CD4-positive, alpha-beta T cell treated with Interleukin-21 for 1 hour (primary cell): ENCODE measurements around the gene GJA9.
A peak's percentile ranks its signal among the peaks of the same experiment; 100 is the strongest.
"Not testable (repeated sequence)": the region's sequence is repeated elsewhere in the genome, so short reads cannot be mapped to it uniquely, and the experiment has no call there.

ENCODE experiments used
- DNase-seq: peaks from one replicate; pipeline ENCODE4 v3.0.0-alpha.2; 2020

The GJA9 gene

DNA sequence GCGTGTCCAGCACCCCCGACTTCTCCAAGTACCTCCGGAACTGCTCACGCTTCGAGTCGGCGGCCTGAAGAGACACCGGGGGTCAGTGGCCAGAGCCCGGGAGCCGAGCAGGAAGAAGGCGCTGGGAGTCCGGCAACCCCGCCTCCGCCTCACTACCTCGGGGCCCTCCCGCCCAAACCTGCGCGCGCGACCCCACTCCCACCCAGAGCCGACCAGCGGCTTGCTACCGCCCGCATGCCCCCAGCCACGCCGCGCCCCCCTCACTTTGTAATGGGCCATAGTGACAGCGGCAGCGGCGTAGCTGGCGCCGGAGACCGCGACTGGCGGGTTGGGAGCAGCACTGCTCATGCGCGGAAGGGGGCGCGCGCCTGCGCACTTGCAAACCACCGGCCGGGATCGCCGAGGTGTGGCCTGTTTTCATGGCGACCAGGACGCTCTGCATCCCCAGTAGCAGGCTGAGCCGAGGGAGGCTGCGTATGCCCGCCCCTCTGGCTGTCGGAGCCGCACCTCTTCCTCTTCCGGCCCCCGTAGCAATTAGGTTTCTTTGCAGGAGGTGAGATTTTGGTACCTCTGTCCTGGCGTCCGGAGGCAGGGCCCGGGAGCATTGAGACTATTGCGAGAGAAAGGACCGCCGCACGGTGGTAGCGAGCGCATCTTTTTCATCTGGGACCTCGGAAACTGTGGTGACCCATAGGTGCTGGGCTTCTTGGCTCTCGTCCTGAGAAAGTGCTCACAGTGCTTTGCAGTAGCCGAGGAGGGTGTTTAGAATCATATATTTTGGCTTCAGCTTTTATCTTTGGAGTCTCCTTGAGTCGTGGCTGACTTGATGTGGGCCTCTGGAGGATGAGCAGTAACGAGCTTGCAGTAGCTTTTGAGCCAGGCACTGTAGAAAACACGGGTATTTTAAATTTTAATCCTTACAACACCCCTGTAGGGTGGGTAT, 8.1 kb downstream of the GJA9 start, which contains the start of gene MYCBP:
Gene MYCBP, minus strand, starts transcription at position 322 of the 943 bp plus-strand sequence. Its CDS starts 43 bp downstream, at position 279.
- DNase-seq: peak; percentile 98

- peak; percentile 21 for DNase-seq
Observed at GRCh38 chr1:38872401-38873026, 8.9 kb downstream of the GJA9 start.

DNA sequence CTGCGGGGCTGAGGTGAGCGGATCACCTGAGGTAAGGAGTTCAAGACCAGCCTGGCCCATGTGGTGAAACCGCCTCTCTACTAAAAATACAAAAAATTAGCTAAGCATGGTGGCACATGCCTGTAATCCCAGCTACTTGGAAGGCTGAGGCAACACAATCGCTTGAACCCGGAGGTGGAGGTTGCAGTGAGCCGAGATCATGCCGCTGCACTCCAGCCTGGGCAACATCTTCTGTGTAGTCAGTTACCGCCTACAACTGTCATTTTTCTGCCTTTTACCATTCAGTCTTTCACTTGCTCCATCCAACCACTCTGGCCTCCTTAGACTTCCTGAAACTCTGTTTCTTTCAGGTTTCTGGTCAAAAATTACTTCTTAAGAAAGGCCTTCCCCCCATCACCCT, 10.4 kb downstream of the GJA9 start:
- no peak for DNase-seq

- no peak for DNase-seq
Observed at GRCh38 chr1:38867208-38867607, 14.2 kb downstream of the GJA9 start.

GRCh38 chr1:38865112-38865715, 16.2 kb downstream of the GJA9 start:
- no peak for DNase-seq

DNA sequence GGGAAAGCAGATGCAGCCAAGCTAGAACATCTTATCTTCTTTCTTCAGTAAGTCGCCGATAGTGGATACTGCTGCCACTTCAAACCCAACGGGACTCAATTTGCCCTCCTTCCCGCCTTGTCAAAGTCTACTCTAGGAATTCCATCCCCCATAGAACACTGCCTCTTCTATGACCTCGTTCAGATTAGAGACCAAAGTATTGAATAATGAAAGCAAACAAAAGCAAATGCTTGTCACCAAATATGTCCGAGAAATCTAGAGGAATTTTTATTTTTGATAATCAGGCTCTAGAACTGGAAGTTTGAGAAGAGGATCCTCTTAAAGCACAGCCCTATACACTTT, 21.0 kb downstream of the GJA9 start:
- no peak for DNase-seq

- DNase-seq: peak; percentile 98
Observed at GRCh38 chr1:38859561-38860453, 21.6 kb downstream of the GJA9 start, which contains the start of gene RRAGC. RRAGC (minus strand) TSS chr1:38859772; CDS start chr1:38859646, 126 bp downstream.

GRCh38 chr1:38858833-38859560, 22.4 kb downstream of the GJA9 start:
- DNase-seq: peak; percentile 39

DNA sequence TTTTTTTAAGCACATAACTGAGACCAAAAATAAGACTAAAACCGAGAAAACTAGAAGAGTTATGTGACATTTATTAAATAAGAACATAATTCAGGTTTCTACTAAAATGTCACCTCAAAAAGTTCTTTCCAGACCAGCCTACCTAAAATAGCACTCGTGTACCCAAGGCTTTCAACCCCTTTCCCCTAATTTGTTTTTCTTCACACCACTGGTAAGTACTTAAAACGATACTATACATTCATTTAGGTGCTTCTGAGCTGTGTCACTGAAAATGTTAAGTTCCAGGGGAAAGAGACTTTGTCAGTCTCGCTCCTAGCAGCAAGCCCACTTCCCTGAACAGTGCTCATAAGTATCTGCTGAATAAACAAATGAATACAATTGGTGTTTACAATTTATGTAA, 28.6 kb downstream of the GJA9 start:
- DNase-seq: no peak

- no peak for DNase-seq
Observed at GRCh38 chr1:38848071-38848470, 33.3 kb downstream of the GJA9 start.

- no peak for DNase-seq
Observed at GRCh38 chr1:38846210-38846609, 35.2 kb downstream of the GJA9 start.

DNA sequence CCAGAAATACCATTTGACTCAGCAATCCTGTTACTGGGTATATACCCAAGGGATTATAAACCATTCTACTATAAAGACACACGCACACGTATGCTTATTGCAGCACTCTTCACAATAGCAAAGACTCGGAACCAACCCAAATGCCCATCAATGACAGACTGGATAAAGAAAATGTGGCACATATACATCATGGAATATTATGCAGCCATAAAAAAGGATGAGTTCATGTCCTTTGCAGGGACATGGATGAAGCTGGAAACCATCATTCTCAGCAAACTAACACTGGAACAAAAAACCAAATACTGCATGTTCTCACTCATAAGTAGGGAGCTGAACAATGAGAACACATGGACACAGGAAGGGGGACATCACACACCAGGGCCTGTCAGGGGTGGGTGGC, 36.3 kb downstream of the GJA9 start:
- not testable (repeated sequence) for DNase-seq

DNA sequence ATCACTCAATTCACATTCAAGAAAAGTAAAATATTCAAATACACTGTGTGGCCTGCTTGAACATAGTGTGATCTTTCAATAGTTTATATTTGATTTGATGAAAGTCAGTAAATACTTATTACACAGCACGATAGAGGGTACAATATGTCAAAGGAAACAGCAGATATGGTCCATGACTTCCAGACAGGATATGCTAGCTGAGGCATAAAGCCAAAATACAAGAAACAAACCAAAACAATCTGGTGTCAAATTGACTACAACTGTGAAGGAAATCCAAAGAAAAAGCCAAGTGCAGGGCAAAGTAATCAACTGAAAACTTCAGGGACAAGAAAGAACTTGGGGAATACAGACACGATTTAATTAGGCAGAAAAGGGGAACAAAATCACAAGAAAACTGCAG, 41.1 kb downstream of the GJA9 start:
- no peak for DNase-seq

DNA sequence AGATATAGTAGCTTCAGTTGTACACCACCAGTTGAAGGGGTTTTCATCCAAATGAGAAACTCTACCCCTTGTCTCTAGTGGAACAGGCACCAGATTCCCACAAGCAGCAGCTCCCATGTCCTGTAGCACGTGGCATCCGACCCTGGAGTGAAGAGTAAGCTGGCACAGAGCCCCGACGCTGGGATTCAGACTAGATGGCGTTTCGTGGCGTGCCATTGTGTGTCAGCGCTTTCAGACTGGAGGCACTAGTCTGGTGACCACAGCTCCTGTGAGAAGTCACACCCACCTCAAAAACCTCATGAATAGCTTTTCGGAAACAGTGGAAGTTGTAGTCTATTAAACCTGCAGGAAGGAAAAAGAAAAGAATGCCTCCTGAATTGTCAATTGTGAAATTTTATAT, 42.0 kb downstream of the GJA9 start:
- DNase-seq: no peak

DNA sequence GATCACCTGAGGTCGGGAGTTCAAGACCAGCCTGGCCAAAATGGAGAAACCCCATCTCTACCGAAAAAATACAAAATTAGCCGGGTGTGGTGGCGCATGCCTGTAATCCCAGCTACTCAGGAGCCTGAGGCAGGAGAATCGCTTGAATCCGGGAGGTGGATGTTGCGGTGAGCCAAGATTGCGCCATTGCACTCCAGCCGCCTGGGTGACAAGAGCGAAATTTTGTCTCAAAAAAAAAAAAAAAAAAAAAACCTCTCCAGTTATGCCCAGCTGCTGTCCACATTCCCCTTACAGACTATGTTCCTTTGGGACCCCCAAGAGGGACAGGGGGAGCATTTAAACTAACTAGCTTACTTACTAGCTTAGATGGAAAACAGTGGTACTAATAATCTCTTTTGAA, 45.1 kb downstream of the GJA9 start:
- not testable (repeated sequence) for DNase-seq

DNA sequence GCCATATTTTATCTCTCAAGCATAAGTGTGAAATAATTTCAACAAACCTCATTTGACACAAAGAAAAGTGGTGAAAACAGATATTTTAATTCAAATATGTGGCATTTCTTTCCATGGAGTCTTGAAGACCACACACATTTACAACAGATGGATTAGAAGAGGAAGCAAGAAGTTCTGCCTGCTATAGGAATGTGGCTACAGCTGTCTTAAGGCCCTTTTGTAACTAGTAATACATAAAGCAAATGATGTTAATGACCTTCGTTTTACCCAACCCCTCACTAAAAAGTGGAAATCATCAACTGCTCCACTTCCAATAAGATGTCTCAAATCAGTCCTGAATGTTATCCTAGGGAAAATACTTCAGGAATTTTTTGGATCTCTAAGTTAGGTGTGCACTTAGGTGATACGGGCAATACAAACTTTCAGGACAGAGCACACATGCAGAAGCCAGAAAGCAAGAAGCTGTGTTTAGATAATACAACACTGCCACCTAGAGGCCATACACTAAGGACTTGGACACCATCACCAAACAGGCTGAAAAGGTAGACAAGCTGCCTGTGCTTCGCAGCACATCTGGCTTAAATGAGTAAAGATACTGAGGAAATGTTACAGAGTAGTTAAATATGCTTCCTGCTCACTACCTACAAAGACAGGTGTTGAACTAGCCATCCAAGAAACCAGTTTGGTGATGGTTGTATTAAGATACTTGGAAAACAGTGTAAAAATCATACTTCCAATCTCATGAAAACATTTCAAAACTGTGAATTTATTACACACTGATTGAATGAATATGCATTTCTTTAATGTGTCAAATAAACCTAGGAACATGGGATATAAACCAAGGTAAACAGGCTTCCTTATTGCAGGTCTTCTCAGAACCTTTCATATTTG, 46.2 kb downstream of the GJA9 start:
- peak; percentile 76 for DNase-seq

GRCh38 chr1:38834221-38834782, 47.1 kb downstream of the GJA9 start:
- no peak for DNase-seq

- no peak for DNase-seq
Observed at GRCh38 chr1:38833146-38833545, 48.2 kb downstream of the GJA9 start.

- no peak for DNase-seq
Observed at GRCh38 chr1:38832370-38832734, 49.0 kb downstream of the GJA9 start.

GRCh38 chr1:38831731-38832369, 49.5 kb downstream of the GJA9 start:
- no peak for DNase-seq
